CD4-positive, alpha-beta memory T cell (primary cell): Measurements from ENCODE around the gene EIF4G1. TPM values are rescaled to one million over a fixed set of nuclear protein-coding genes. Genes with fewer than 3 reads are reported as not detected.
A peak's percentile ranks its signal among the peaks of the same experiment; 100 is the strongest.

ENCODE experiments used
- CTCF ChIA-PET: fragments of 350-600 bp; sonication (Branson Sonifier 250); formaldehyde crosslinking; loops from one replicate; lab custom pipeline; 2021; ENCODE audit warnings: inconsistent platforms; ENCODE audit not compliant: partially characterized antibody; lab: Charles Lee
- POLR2A ChIA-PET: fragments of 350-600 bp; sonication (Branson Sonifier 250); formaldehyde crosslinking; loops from one replicate; lab custom pipeline; 2021; ENCODE audit not compliant: partially characterized antibody; lab: Charles Lee
- DNase-seq, 5 donors: peaks; one replicate each; pipeline versions ENCODE4 v3.0.0 to v3.0.0-alpha.2; 2020 to 2022; ENCODE audit warnings: mixed read lengths in 1 of 5
- H3K27ac ChIP-seq: one replicate; pipeline ENCODE4 v1.7.0; 2013; ENCODE audit warnings: low read depth, low read length
- H3K27me3 ChIP-seq: 2 replicates; pipeline ENCODE4 v1.7.0; 2013; ENCODE audit warnings: mild to moderate bottlenecking, low read length, moderate library complexity; ENCODE audit not compliant: insufficient read depth
- H3K36me3 ChIP-seq: 2 replicates; pipeline ENCODE4 v1.7.0; 2013; ENCODE audit warnings: mild to moderate bottlenecking, low read length, moderate library complexity; ENCODE audit not compliant: insufficient read depth
- H3K4me1 ChIP-seq: 2 replicates; pipeline ENCODE4 v1.7.0; 2013; ENCODE audit warnings: mild to moderate bottlenecking, low read length, moderate library complexity; ENCODE audit not compliant: insufficient read depth
- H3K4me3 ChIP-seq, 2 donors: one replicate each; pipeline ENCODE4 v1.7.0; 2013; ENCODE audit warnings: low read length in 2 of 2, mild to moderate bottlenecking in 1 of 2
- H3K9me3 ChIP-seq, 2 donors: one replicate each; pipeline ENCODE4 v1.7.0; 2013; ENCODE audit warnings: low read length in 2 of 2, control low read depth in 1 of 2; ENCODE audit not compliant: control insufficient read depth in 1 of 2
- H3K27ac Mint-ChIP-seq, 7 donors: one replicate each; pipeline ENCODE4 v1.8.0; 2020 to 2021; ENCODE audit warnings: mixed read lengths in 7 of 7, mild to moderate bottlenecking in 6 of 7, inconsistent platforms in 3 of 7, moderate library complexity in 3 of 7
- H3K27me3 Mint-ChIP-seq, 2 donors: one replicate each; pipeline ENCODE4 v1.8.0; 2020 to 2021; ENCODE audit warnings: mixed read lengths in 2 of 2
- H3K36me3 Mint-ChIP-seq, 2 donors: one replicate each; pipeline ENCODE4 v1.8.0; 2020 to 2021; ENCODE audit warnings: mixed read lengths in 2 of 2, inconsistent platforms in 1 of 2, mild to moderate bottlenecking in 1 of 2
- H3K4me1 Mint-ChIP-seq, 4 donors: one replicate each; pipeline ENCODE4 v1.8.0; 2020 to 2021; ENCODE audit warnings: mixed read lengths in 4 of 4, mild to moderate bottlenecking in 1 of 4
- H3K4me3 Mint-ChIP-seq, 8 donors: one replicate each; pipeline ENCODE4 v1.8.0; 2020 to 2021; ENCODE audit warnings: mixed read lengths in 8 of 8, mild to moderate bottlenecking in 7 of 8, moderate library complexity in 6 of 8, inconsistent platforms in 3 of 8
- H3K9me3 Mint-ChIP-seq, 8 donors: one replicate each; pipeline ENCODE4 v1.8.0; 2020 to 2021; ENCODE audit warnings: mixed read lengths in 8 of 8, mild to moderate bottlenecking in 5 of 8, inconsistent platforms in 3 of 8, moderate library complexity in 1 of 8
- intact Hi-C: fragments of 100-400 bp; cut with micrococcal nuclease; formaldehyde crosslinking; loops from one replicate; pipeline ENCODE4 v1.15.1; 2023
- polyA plus RNA-seq, 2 donors: library from polyadenylated mRNA; unstranded; fragments of 300-500 nt; fragmentation: Illumina TruSeq; gene quantifications; one replicate each; pipeline ENCODE4 v1.2.3, GENCODE V29; 2021
- total RNA-seq, 2 experiments: library from RNA; stranded (reverse); gene quantifications; one replicate each; pipeline ENCODE4 v1.2.3, GENCODE V29; 2021

Gene EIF4G1
- total and polyA plus RNA-seq, 4 experiments from 2014 or later: 3.6 to 246 (median 144) TPM

DNA sequence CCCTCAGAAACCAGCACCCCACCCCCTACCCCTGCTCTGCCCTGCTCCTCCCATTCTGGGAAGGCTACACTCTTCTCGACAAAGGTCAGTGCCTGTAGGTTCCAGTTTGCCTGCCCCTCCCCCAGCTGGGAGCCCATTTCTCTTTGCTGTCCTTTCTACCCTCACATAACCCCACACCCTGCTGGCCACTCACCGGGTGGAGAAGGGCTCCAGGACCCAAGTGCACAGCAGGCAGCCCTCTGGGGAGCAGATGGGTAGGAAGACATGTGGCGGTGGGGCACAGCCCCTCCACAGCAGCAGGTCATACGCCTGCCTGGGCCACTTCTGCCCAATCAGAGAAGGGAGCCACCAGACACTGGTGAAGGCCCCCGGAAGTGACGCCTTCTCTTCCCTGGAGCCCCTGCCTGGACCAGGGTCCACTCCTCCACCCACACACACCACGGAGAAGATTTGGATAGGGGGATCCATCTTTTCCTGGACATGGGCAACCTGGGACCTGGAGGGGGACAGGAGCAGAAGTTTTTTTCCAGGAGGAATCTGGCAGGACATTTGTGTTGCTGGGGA, 63.6 kb downstream of the EIF4G1 start, which contains the start of gene THPO:
THPO (minus strand) TSS at position 326 of the 564 bp plus-strand sequence. CDS start 1,948 bp downstream, outside the sequence.
- CTCF ChIA-PET: no interaction called here
- peaks cover 42 to 47% of the 10 kb centered on the region in 2 donors for H3K27me3 Mint-ChIP-seq
- H3K36me3 ChIP-seq: no peaks in the 10 kb centered on the region
- peaks cover 29% of the 10 kb centered on the region for H3K27me3 ChIP-seq
- no peaks in the 10 kb centered on the region for H3K9me3 ChIP-seq
- no peak within 1 kb of the TSS for H3K27ac ChIP-seq
- peaks cover 2 to 16% (median 8%) of the 10 kb centered on the region in 4 donors for H3K4me1 Mint-ChIP-seq
- peak within 1 kb of the TSS; percentile 34 to 83 (median 72) for H3K4me3 Mint-ChIP-seq
- H3K4me3 ChIP-seq: no peak within 1 kb of the TSS
- H3K4me1 ChIP-seq: peaks cover 14% of the 10 kb centered on the region
- DNase-seq: no peak
- no peaks in the 10 kb centered on the region for H3K36me3 Mint-ChIP-seq
- POLR2A ChIA-PET: no interaction called here
- peaks cover 0 to 2% (median 0%) of the 10 kb centered on the region in 8 donors for H3K9me3 Mint-ChIP-seq
- peak within 1 kb of the TSS in 1 of 7 donors; percentile 62 for H3K27ac Mint-ChIP-seq
- intact Hi-C loops: no loop called here

DNA sequence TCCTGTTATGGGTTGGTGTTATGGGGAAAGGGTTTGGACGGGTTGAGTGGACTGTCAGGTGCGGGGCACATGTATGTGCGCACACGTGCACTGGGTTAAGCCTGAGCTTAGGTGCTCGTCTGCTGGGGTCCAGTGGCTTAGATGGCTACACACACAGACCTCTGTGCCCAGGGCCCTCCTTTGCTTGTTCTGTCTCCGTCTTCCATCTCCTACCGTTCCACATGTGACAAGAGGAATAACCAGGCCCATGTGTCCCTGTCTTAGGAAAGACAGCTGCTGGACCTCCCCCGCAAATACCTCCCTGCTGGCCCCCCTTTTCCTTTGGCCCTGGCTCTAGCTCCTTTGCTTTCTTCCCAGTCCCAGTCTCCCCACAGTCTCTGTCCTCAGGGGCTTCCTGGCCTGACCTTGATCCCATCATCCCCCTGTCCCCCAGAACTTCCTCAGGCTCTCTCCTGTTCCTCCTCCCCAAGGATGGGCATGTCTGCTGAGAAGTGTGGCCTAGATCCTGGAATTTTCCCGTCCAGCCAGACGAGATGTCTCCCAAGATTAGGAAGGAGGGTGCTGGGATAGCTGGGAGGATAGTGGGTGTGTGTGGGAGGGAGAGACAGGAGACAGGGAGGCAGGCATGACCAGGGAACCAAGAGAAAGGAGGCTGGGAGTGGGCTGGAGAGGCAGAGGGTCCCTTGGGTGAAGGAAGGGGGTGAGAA, 64.4 kb downstream of the EIF4G1 start:
- DNase-seq: no peak
- peak overlapping the region; percentile 63 to 83 (median 75) for H3K4me3 Mint-ChIP-seq
- H3K27ac Mint-ChIP-seq: peak overlapping the region in 1 of 7 donors; percentile 62
- ChIA-PET POLR2A (no interaction called here), CTCF (no interaction called here)
- peaks cover 14% of the 10 kb centered on the region for H3K4me1 ChIP-seq
- H3K27me3 ChIP-seq: peaks cover 29% of the 10 kb centered on the region
- no peaks in the 10 kb centered on the region for H3K36me3 Mint-ChIP-seq
- H3K4me3 ChIP-seq: no peak overlapping the region
- peaks cover 2 to 16% (median 8%) of the 10 kb centered on the region in 4 donors for H3K4me1 Mint-ChIP-seq
- H3K36me3 ChIP-seq: no peaks in the 10 kb centered on the region
- intact Hi-C loops: no loop called here
- H3K9me3 Mint-ChIP-seq: peaks cover 0 to 2% (median 0%) of the 10 kb centered on the region in 8 donors
- no peaks in the 10 kb centered on the region for H3K9me3 ChIP-seq
- H3K27ac ChIP-seq: no peak overlapping the region
- H3K27me3 Mint-ChIP-seq: peaks cover 43 to 50% of the 10 kb centered on the region in 2 donors

DNA sequence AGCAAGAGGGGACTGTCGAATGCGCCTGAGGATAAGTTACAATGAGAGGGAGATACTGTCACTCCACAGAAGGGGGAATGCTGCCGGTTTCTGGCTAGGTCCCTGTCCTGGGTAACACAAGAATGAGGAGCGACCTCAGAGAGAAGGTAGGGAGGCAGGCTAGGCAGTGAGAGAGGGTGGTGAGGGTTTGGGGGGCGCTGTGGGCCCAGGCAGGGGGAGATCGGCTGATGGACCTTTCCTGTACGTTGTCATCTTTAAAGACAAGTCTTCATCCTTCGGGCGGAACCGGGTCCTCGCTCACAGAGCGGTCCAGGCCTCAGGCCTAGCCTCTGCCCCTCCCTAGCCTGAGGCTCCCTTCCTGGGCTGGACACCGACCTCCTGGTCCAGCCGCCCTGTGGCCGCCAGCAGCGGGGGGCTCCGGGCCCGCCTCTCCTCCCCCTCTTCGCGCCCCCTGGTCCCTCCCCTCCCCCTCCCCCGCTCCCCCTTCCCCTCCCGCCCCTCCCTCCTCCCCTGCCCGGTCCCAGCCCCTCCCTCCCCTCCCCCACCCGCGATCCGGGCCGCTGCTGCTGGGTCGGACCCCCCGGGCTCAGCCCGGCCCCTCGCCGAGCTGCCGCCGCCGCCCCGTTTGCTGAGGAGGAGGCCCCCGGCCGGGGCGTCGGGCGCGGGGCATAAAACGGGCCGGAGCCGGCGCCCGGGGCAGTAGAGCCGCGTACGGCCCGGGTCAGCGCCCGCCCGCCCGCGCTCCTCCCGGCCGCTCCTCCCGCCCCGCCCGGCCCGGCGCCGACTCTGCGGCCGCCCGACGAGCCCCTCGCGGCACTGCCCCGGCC, 65.2 kb downstream of the EIF4G1 start, which contains the start of gene CHRD:
CHRD (plus strand) TSS at position 697 of the 827 bp plus-strand sequence. CDS start 265 bp downstream, outside the sequence.
- CTCF ChIA-PET: no interaction called here
- Mint-ChIP-seq H3K4me1 (peaks cover 2 to 16% (median 8%) of the 10 kb centered on the region in 4 donors), H3K9me3 (peaks cover 0 to 2% (median 0%) of the 10 kb centered on the region in 8 donors), H3K36me3 (no peaks in the 10 kb centered on the region), H3K4me3 (peak within 1 kb of the TSS; percentile 75 to 84 (median 77)), H3K27me3 (peaks cover 41 to 57% of the 10 kb centered on the region in 2 donors), H3K27ac (peak within 1 kb of the TSS in 3 of 7 donors; percentile 22 to 62 (median 56))
- Histone ChIP-seq H3K36me3 (no peaks in the 10 kb centered on the region), H3K9me3 (no peaks in the 10 kb centered on the region), H3K4me3 (peak within 1 kb of the TSS in 1 of 2 donors; percentile 24), H3K27me3 (peaks cover 29% of the 10 kb centered on the region), H3K4me1 (peaks cover 14% of the 10 kb centered on the region), H3K27ac (no peak within 1 kb of the TSS)
- no peak for DNase-seq
- POLR2A ChIA-PET: no interaction called here
- intact Hi-C loops: no loop called here

DNA sequence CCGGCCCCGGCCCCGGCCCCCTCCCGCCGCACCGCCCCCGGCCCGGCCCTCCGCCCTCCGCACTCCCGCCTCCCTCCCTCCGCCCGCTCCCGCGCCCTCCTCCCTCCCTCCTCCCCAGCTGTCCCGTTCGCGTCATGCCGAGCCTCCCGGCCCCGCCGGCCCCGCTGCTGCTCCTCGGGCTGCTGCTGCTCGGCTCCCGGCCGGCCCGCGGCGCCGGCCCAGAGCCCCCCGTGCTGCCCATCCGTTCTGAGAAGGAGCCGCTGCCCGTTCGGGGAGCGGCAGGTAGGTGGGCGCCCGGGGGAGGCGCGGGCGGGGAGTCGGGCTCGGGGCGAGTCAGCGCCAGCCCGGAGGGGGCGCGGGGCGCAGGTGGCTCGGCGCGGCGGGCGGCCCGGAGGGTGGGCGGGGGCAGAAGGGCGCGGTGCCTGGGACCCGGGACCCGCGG, 65.8 kb downstream of the EIF4G1 start:
- intact Hi-C loops: no loop called here
- Mint-ChIP-seq H3K36me3 (no peaks in the 10 kb centered on the region), H3K27ac (no peak overlapping the region), H3K4me3 (no peak overlapping the region), H3K4me1 (peaks cover 2 to 16% (median 8%) of the 10 kb centered on the region in 4 donors), H3K9me3 (peaks cover 0 to 2% (median 0%) of the 10 kb centered on the region in 8 donors), H3K27me3 (peaks cover 43 to 58% of the 10 kb centered on the region in 2 donors)
- Histone ChIP-seq H3K27ac (no peak overlapping the region), H3K4me1 (peaks cover 14% of the 10 kb centered on the region), H3K4me3 (no peak overlapping the region), H3K9me3 (no peaks in the 10 kb centered on the region), H3K27me3 (peaks cover 29% of the 10 kb centered on the region), H3K36me3 (no peaks in the 10 kb centered on the region)
- CTCF ChIA-PET: interaction anchor here (1.0 kb wide), 1 partner anchor 134 kb away, joined by 3 read pairs; no protein-coding TSS in a partner anchor
- POLR2A ChIA-PET: no interaction called here
- DNase-seq: peak in 1 of 5 donors; percentile 16

DNA sequence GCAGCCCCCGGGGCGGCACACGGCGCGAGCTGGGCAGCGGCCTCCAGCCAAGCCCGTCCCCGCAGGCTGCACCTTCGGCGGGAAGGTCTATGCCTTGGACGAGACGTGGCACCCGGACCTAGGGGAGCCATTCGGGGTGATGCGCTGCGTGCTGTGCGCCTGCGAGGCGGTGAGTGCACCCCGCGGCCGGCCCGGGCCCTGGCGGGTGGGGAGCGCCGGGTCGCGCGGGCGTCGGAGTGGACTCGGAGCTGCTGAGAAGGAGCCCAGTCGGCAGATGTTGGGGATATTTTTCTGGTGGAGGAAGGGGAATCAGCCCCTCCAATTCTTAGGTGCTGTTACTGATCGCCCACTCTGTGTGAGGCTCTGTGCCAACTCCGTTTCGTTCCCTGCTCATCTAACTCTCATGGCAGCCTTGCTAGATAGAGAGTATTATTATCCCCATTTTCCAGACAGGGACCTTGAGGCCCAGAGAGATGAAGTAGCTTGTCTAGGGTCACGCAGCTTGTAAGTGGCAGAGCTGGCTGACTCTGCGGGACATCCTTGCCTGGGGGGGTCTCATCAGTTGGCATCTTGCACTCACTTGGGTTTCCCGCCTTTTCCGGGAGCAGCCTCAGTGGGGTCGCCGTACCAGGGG, 66.3 kb downstream of the EIF4G1 start:
- peak overlapping the region; percentile 71 to 84 (median 76) for H3K4me3 Mint-ChIP-seq
- H3K4me1 ChIP-seq: peaks cover 14% of the 10 kb centered on the region
- peak overlapping the region in 1 of 2 donors; percentile 24 for H3K4me3 ChIP-seq
- H3K4me1 Mint-ChIP-seq: peaks cover 2 to 16% (median 8%) of the 10 kb centered on the region in 4 donors
- DNase-seq: peak in 2 of 5 donors; percentile 13 to 20
- peaks cover 0 to 2% (median 0%) of the 10 kb centered on the region in 8 donors for H3K9me3 Mint-ChIP-seq
- H3K27me3 Mint-ChIP-seq: peaks cover 40 to 55% of the 10 kb centered on the region in 2 donors
- POLR2A ChIA-PET: interaction anchor here (0.8 kb wide), 1 partner anchor 407 kb away, joined by 3 read pairs; no protein-coding TSS in a partner anchor
- CTCF ChIA-PET: interaction anchor here (0.9 to 1.1 kb wide), 4 partner anchors 8 to 133 kb away, joined by 3 to 4 read pairs (median 3); no protein-coding TSS in a partner anchor
- no peak overlapping the region for H3K27ac ChIP-seq
- H3K36me3 Mint-ChIP-seq: no peaks in the 10 kb centered on the region
- intact Hi-C loops: no loop called here
- no peaks in the 10 kb centered on the region for H3K36me3 ChIP-seq
- no peaks in the 10 kb centered on the region for H3K9me3 ChIP-seq
- peaks cover 29% of the 10 kb centered on the region for H3K27me3 ChIP-seq
- peak overlapping the region in 1 of 7 donors; percentile 56 for H3K27ac Mint-ChIP-seq
